GM10847 (cell line): ENCODE data around the gene RSF1.

ENCODE experiments used
- POLR2A ChIP-seq: IDR thresholded peaks from 2 replicates; pipeline ENCODE4 v1.6.1; 2011; ENCODE audit not compliant: insufficient read length; ENCODE audit errors: extremely low read depth

The RSF1 gene

DNA sequence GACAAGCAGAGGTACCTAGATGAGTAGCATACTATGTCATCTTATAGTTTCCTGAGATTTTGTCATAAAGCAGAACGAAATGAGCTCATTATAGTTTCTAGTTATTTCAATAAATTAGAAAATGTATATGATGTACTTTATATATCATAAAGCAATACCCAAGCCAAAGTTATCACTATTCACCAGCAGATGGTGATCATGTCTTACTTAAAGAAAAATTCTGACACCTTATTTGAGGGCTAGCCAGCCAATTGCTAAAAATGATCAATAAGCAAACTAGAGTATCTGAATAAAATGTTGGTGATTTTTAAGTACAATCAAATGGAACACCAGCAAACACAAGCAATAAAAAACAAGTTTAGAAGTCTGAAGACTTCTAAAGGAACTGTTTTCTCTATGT is 44.1 kb downstream of the RSF1 start:
- no peak for TF ChIP-seq POLR2A

DNA sequence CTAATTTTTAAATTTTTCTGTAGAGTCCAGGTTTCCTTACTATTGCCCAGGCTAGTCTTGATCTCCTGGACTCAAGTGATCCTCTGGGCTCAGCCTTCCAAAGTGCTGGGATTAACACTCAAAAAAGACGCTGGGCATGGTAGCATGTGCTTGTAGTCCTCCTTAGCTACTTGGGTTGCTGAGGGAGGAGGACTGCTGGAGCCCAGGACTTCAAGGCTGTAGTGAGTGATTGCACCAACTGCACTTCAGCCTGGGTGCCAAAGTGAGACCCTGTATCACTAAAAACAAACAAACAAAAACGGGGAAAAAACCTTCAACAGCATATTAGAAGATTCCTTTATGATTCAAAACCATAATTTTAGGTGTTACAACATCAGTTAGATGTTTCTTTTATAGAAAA is 44.6 kb downstream of the RSF1 start:
- TF ChIP-seq POLR2A, result no peak

- no peak for TF ChIP-seq POLR2A
These were observed 49.4 kb downstream of the RSF1 start for GRCh38 chr11:77771135-77771534.

GRCh38 chr11:77770629-77771028 is 49.9 kb downstream of the RSF1 start:
- no peak for TF ChIP-seq POLR2A

DNA sequence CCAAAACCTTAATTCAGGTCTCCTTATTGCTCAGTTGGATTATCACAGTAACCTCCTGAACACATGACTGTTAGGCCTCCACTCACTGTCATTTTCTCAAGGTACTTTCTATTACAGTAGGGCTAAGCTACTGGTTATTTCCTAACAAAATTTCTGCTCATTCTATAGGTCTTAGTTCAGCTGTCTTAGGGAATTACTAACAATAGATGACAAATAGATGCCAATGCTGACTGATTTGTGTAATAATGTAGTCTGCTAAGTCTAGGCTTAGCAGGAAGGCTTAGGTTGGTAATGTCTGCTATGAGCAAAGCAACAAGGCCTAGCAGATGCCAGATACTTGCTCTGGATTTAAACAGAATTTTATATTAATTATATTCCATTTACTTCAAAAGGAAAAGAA is 58.1 kb downstream of the RSF1 start:
- TF ChIP-seq POLR2A, result no peak

- no peak for TF ChIP-seq POLR2A
These were observed 59.0 kb downstream of the RSF1 start for GRCh38 chr11:77761491-77761890.

- TF ChIP-seq POLR2A, result no peak
These were observed 62.2 kb downstream of the RSF1 start for GRCh38 chr11:77758331-77758730.

- TF ChIP-seq POLR2A, result no peak
These were observed 67.3 kb downstream of the RSF1 start for GRCh38 chr11:77753230-77753629.

DNA sequence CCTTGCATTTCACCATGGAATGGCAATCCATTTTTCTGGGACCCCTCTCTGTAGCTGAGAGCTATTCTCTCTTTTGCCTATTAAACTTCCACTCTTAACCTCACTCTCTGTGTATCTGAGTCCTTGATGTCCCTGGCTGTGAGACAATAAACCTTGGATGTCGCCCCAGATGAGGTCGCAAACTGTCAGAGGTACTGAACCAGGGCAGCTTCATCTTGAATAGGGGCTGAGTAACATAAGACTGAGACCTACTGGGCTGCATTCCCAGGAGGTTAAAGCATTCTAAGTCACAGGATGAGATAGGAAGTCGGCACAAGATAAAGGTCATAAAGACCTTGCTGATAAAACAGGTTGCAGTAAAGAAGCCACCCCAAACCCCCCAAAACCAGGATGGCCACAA is 68.0 kb downstream of the RSF1 start:
- TF ChIP-seq POLR2A, result no peak

- TF ChIP-seq POLR2A, result no peak
These were observed 69.9 kb downstream of the RSF1 start for GRCh38 chr11:77750394-77751156.

GRCh38 chr11:77749232-77749631 is 71.3 kb downstream of the RSF1 start:
- TF ChIP-seq POLR2A, result no peak

DNA sequence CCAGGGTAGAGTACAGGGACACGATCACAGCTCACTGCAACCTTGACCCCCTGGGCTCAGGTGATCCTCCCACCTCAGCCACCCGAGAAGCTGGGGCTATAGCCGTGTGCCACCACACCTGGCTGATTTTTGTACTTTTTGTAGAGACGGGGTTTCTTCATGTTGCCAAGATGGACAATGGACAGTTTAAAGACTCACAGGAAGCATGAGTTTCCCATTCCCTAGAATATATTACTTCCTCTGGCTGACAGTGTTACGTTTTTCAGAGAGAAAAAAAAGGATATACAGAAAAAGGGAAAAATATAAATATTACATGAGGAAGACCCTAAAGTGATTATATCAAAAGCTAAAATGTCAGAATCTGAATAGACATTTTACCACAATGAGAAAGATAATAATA is 72.3 kb downstream of the RSF1 start:
- TF ChIP-seq POLR2A, result no peak

GRCh38 chr11:77747381-77747969 is 73.0 kb downstream of the RSF1 start:
- TF ChIP-seq POLR2A, result no peak

GRCh38 chr11:77736473-77736872 is 84.0 kb downstream of the RSF1 start:
- TF ChIP-seq POLR2A, result no peak

- no peak for TF ChIP-seq POLR2A
These were observed 85.6 kb downstream of the RSF1 start for GRCh38 chr11:77734890-77735289.

GRCh38 chr11:77732143-77732542 is 88.4 kb downstream of the RSF1 start:
- no peak for TF ChIP-seq POLR2A

DNA sequence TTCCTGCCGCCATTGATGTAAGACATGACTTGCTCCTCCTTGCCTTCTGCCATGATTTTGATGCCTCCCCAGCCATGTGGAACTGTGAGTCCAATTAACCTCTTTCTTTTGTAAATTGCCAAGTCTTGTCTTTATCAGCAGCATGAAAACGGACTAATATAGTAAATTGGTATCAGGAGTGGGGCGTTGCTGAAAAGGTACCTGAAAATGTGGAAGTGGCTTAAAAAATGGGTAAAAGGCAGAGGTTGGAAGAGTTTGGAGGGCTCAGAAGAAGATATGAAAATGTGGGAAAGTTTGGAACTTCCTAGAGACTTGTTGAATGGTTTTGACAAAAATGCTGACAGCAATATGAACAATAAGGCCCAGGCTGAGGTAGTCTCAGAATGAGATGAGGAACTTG is 89.7 kb downstream of the RSF1 start:
- no peak for TF ChIP-seq POLR2A
